Measurements from ENCODE around the gene TTC1. TPM values are rescaled to one million over a fixed set of nuclear protein-coding genes. Genes with fewer than 3 reads are reported as not detected.

TTC1 gene
- total RNA-seq, 2 experiments from 2014 or later: 32.6 to 35.1 TPM

- no peak for TF ChIP-seq CTCF (conservative IDR thresholded peaks at IDR 0.05; ENCODE audit: low read length)
- TF ChIP-seq EZH2phosphoT487 (IDR thresholded peaks at IDR 0.05; ENCODE audit: borderline replicate concordance, low read depth, low read length): no peak
- intact Hi-C loops (cut with micrococcal nuclease; ENCODE audit: unreplicated experiment): loop anchor here (5.0 kb wide), 1 partner anchor 304 kb away; no protein-coding TSS in a partner anchor
- H3K36me3 ChIP-seq (ENCODE audit: insufficient read depth, low read length): no peaks in the 10 kb centered on the region
- H3K9me2 ChIP-seq (ENCODE audit: insufficient read depth, low read length): no peaks in the 10 kb centered on the region
- BruUV-seq (replicated peaks): no TSS peak
- ChIA-PET CTCF (ENCODE audit: unreplicated experiment) (no interaction called here), POLR2A (no interaction called here)
- H3K4me3 ChIP-seq (ENCODE audit: low read depth, low read length, poor library complexity, severe bottlenecking): no peak overlapping the region
- no peak for DNase-seq (ENCODE audit: low spot score)
- no peak overlapping the region for H3K27ac ChIP-seq (ENCODE audit: low read depth, low read length, poor library complexity, severe bottlenecking)
- no peaks in the 10 kb centered on the region for H4K20me1 ChIP-seq (ENCODE audit: insufficient read depth, low read length)
- no peak overlapping the region for H2AFZ ChIP-seq (ENCODE audit: low read length)
- H3K79me2 ChIP-seq (ENCODE audit: insufficient read depth, low read depth, low read length): no peaks in the 10 kb centered on the region
- H3K4me2 ChIP-seq (ENCODE audit: low read length): no peak overlapping the region
- no peaks in the 10 kb centered on the region for H3K9me3 ChIP-seq (ENCODE audit: low read length)
- H3K4me1 ChIP-seq (ENCODE audit: insufficient read depth, low read length, poor library complexity, severe bottlenecking): no peaks in the 10 kb centered on the region
Observed at GRCh38 chr5:160082614-160083500, 73.9 kb downstream of the TTC1 start.

GRCh38 chr5:160083501-160083900 lies 74.6 kb downstream of the TTC1 start:
- CTCF ChIA-PET (ENCODE audit: unreplicated experiment): interaction anchor here (0.5 kb wide), 1 partner anchor 82 kb away, joined by 3 read pairs; no protein-coding TSS in a partner anchor
- TF ChIP-seq CTCF (conservative IDR thresholded peaks at IDR 0.05; ENCODE audit: low read length) (no peak), EZH2phosphoT487 (IDR thresholded peaks at IDR 0.05; ENCODE audit: borderline replicate concordance, low read depth, low read length) (no peak)
- Histone ChIP-seq H3K27ac (ENCODE audit: low read depth, low read length, poor library complexity, severe bottlenecking) (no peak overlapping the region), H2AFZ (ENCODE audit: low read length) (no peak overlapping the region), H3K9me2 (ENCODE audit: insufficient read depth, low read length) (no peaks in the 10 kb centered on the region), H3K4me1 (ENCODE audit: insufficient read depth, low read length, poor library complexity, severe bottlenecking) (no peaks in the 10 kb centered on the region), H4K20me1 (ENCODE audit: insufficient read depth, low read length) (no peaks in the 10 kb centered on the region), H3K79me2 (ENCODE audit: insufficient read depth, low read depth, low read length) (no peaks in the 10 kb centered on the region), H3K36me3 (ENCODE audit: insufficient read depth, low read length) (no peaks in the 10 kb centered on the region), H3K4me2 (ENCODE audit: low read length) (no peak overlapping the region), H3K9me3 (ENCODE audit: low read length) (no peaks in the 10 kb centered on the region), H3K4me3 (ENCODE audit: low read depth, low read length, poor library complexity, severe bottlenecking) (no peak overlapping the region)
- intact Hi-C loops (cut with micrococcal nuclease; ENCODE audit: unreplicated experiment): loop anchor here (5.0 kb wide), 1 partner anchor 304 kb away; no protein-coding TSS in a partner anchor
- DNase-seq (ENCODE audit: low spot score): no peak
- no TSS peak for BruUV-seq (replicated peaks)
- POLR2A ChIA-PET: no interaction called here

GRCh38 chr5:160084144-160084543 lies 75.2 kb downstream of the TTC1 start:
- POLR2A ChIA-PET: interaction anchor here (0.7 to 1.1 kb wide), 2 partner anchors 20 to 76 kb away, joined by 4 to 5 read pairs; no protein-coding TSS in a partner anchor
- CTCF ChIA-PET (ENCODE audit: unreplicated experiment): interaction anchor here (0.5 kb wide), 1 partner anchor 81 kb away, joined by 3 read pairs; no protein-coding TSS in a partner anchor
- Histone ChIP-seq H3K27ac (ENCODE audit: low read depth, low read length, poor library complexity, severe bottlenecking) (no peak overlapping the region), H3K4me3 (ENCODE audit: low read depth, low read length, poor library complexity, severe bottlenecking) (no peak overlapping the region), H3K79me2 (ENCODE audit: insufficient read depth, low read depth, low read length) (no peaks in the 10 kb centered on the region), H4K20me1 (ENCODE audit: insufficient read depth, low read length) (no peaks in the 10 kb centered on the region), H3K9me3 (ENCODE audit: low read length) (no peaks in the 10 kb centered on the region), H3K36me3 (ENCODE audit: insufficient read depth, low read length) (no peaks in the 10 kb centered on the region), H3K4me2 (ENCODE audit: low read length) (no peak overlapping the region), H3K4me1 (ENCODE audit: insufficient read depth, low read length, poor library complexity, severe bottlenecking) (no peaks in the 10 kb centered on the region), H3K9me2 (ENCODE audit: insufficient read depth, low read length) (no peaks in the 10 kb centered on the region), H2AFZ (ENCODE audit: low read length) (no peak overlapping the region)
- no TSS peak for BruUV-seq (replicated peaks)
- intact Hi-C loops (cut with micrococcal nuclease; ENCODE audit: unreplicated experiment): loop anchor here (5.0 kb wide), 1 partner anchor 303 kb away; no protein-coding TSS in a partner anchor
- TF ChIP-seq CTCF (conservative IDR thresholded peaks at IDR 0.05; ENCODE audit: low read length): no peak
- no peak for TF ChIP-seq EZH2phosphoT487 (IDR thresholded peaks at IDR 0.05; ENCODE audit: borderline replicate concordance, low read depth, low read length)
- no peak for DNase-seq (ENCODE audit: low spot score)

Data from OCI-LY7 (cell line).